Fibroblast of mammary gland (primary cell): Measurements from ENCODE around the gene GNAT3.

Experiments
- DNase-seq: peaks from one replicate; pipeline ENCODE4 v3.0.0-alpha.2; 2010; ENCODE audit warnings: low read depth
- H3K4me3 ChIP-seq: 2 replicates; pipeline ENCODE4 v1.5.1; 2011; ENCODE audit warnings: low read depth, mild to moderate bottlenecking, low read length, moderate library complexity; ENCODE audit not compliant: control insufficient read depth
- CTCF ChIP-seq: conservative IDR thresholded peaks from 2 replicates; pipeline ENCODE4 v1.5.1; 2011; ENCODE audit warnings: low read depth, low read length, inconsistent platforms; ENCODE audit not compliant: control insufficient read depth, insufficient read depth

Gene GNAT3

GRCh38 chr7:80540836-80541235 lies 29.0 kb upstream of the GNAT3 start:
- no peak for TF ChIP-seq CTCF
- H3K4me3 ChIP-seq: no peak overlapping the region
- DNase-seq: no peak

GRCh38 chr7:80537091-80537490 lies 25.2 kb upstream of the GNAT3 start:
- H3K4me3 ChIP-seq: no peak overlapping the region
- DNase-seq: no peak
- no peak for TF ChIP-seq CTCF

GRCh38 chr7:80536426-80536825 lies 24.6 kb upstream of the GNAT3 start:
- no peak for DNase-seq
- no peak for TF ChIP-seq CTCF
- H3K4me3 ChIP-seq: no peak overlapping the region

- TF ChIP-seq CTCF: no peak
- DNase-seq: no peak
- no peak overlapping the region for H3K4me3 ChIP-seq
These were observed 21.4 kb upstream of the GNAT3 start for GRCh38 chr7:80533287-80533686.

- H3K4me3 ChIP-seq: no peak overlapping the region
- DNase-seq: no peak
- TF ChIP-seq CTCF: no peak
These were observed 20.3 kb upstream of the GNAT3 start for GRCh38 chr7:80532153-80532552.

GRCh38 chr7:80530136-80530535 lies 18.3 kb upstream of the GNAT3 start:
- no peak for DNase-seq
- no peak for TF ChIP-seq CTCF
- H3K4me3 ChIP-seq: no peak overlapping the region

- DNase-seq: no peak
- H3K4me3 ChIP-seq: no peak overlapping the region
- TF ChIP-seq CTCF: no peak
These were observed 17.5 kb upstream of the GNAT3 start for GRCh38 chr7:80529362-80529761.
